Body of pancreas (tissue), 4 donors: ENCODE measurements around the gene NLRP3. TPM values are rescaled to one million over a fixed set of nuclear protein-coding genes. Genes with fewer than 3 reads are reported as not detected.

Source experiments
- ATAC-seq: fragments of 150-250 bp; one replicate; pipeline ENCODE4 v1.9.1; 2016
- DNase-seq, 4 donors: peaks; one replicate each; pipeline ENCODE4 v3.0.0-alpha.2; 2019
- H3K27ac ChIP-seq, 4 donors: fragments of 200-600 bp; sonication (generic); 1 replicate in 3 of 4; 2 replicates in 1 of 4; pipeline versions ENCODE4 v1.5.1 to v1.6.1; 2016 to 2019; ENCODE audit warnings: mild to moderate bottlenecking in 1 of 4, mixed read lengths in 1 of 4, moderate library complexity in 1 of 4
- H3K27me3 ChIP-seq, 2 donors: fragments of 200-600 bp; sonication (generic); one replicate each; pipeline ENCODE4 v1.6.0; 2016; ENCODE audit warnings: mild to moderate bottlenecking in 1 of 2
- H3K36me3 ChIP-seq, 2 donors: fragments of 200-600 bp; sonication (generic); replicated peaks in 1 of 2; 2 replicates each; pipeline ENCODE4 v1.5.1; 2016; ENCODE audit warnings: low read depth in 2 of 2; ENCODE audit not compliant: insufficient read depth in 1 of 2
- H3K4me1 ChIP-seq: fragments of 200-600 bp; sonication (generic); one replicate; pipeline ENCODE4 v1.6.0; 2016
- H3K4me3 ChIP-seq, 2 donors: fragments of 200-600 bp; sonication (generic); 1 replicate in 1 of 2; 2 replicates in 1 of 2; pipeline ENCODE4 v1.5.1; 2016 to 2019
- H3K9me3 ChIP-seq, 3 donors: fragments of 200-600 bp; sonication (generic); 1 replicate in 2 of 3; 2 replicates in 1 of 3; pipeline ENCODE4 v1.5.1; 2016
- CTCF ChIP-seq, 7 experiments: fragments of 450-650 bp in 4 of 7; fragments of 200-600 bp in 3 of 7; sonication (generic) in 3 of 7; IDR thresholded peaks; one replicate each; pipeline ENCODE4 v1.5.1; 2016 to 2019; ENCODE audit warnings: antibody characterized with exemption in 7 of 7
- POLR2A ChIP-seq, 3 donors: fragments of 450-650 bp; IDR thresholded peaks; one replicate each; pipeline ENCODE4 v1.6.1; 2016; ENCODE audit warnings: antibody characterized with exemption in 3 of 3, mild to moderate bottlenecking in 2 of 3
- WGBS, 2 donors: methylation state at CpG; one replicate each; pipeline ENCODE4 v1.1.5; 2017; 5-methylcytosine and 5-hydroxymethylcytosine counted together
- intact Hi-C: fragments of 100-400 bp; cut with DNase I; formaldehyde crosslinking; loops from one replicate; pipeline ENCODE4 v1.15.1; 2023
- total RNA-seq, 2 donors: library from RNA; depleted of rRNA; stranded (reverse); fragments of >200 nt; gene quantifications; one replicate each; pipeline ENCODE4 v1.1.0, GENCODE V29; 2016

Gene NLRP3
- total RNA-seq, 2 donors from 2014 or later = 0.26 to 1.6 TPM

- H3K9me3 ChIP-seq = no peaks in the 10 kb centered on the region
- no peak overlapping the region for H3K4me3 ChIP-seq
- no peaks in the 10 kb centered on the region for H3K36me3 ChIP-seq
- no peak for TF ChIP-seq CTCF (IDR thresholded peaks at IDR 0.05)
- no peak for TF ChIP-seq POLR2A (IDR thresholded peaks at IDR 0.05)
- no peak for DNase-seq
- ATAC-seq = no peak
- peaks cover 4% of the 10 kb centered on the region for H3K4me1 ChIP-seq
- no peak overlapping the region for H3K27ac ChIP-seq
- WGBS, 2 donors = 9 to 13% methylated on average over 4 of the region's 4 CpGs
- no peaks in the 10 kb centered on the region for H3K27me3 ChIP-seq
- intact Hi-C loops = no loop called here
Measured at GRCh38 chr1:247453245-247453644, 37.3 kb downstream of the NLRP3 start.

GRCh38 chr1:247453997-247454396, 38.0 kb downstream of the NLRP3 start:
- DNase-seq = no peak
- Histone ChIP-seq H3K4me1 (no peaks in the 10 kb centered on the region), H3K4me3 (no peak overlapping the region), H3K27me3 (no peaks in the 10 kb centered on the region), H3K27ac (no peak overlapping the region), H3K9me3 (no peaks in the 10 kb centered on the region), H3K36me3 (no peaks in the 10 kb centered on the region)
- TF ChIP-seq POLR2A (IDR thresholded peaks at IDR 0.05) = no peak
- TF ChIP-seq CTCF (IDR thresholded peaks at IDR 0.05) = no peak
- ATAC-seq = no peak
- intact Hi-C loops = no loop called here
- 59 to 62% methylated on average over 11 of the region's 11 CpGs for WGBS, 2 donors

GRCh38 chr1:247456021-247456420, 40.0 kb downstream of the NLRP3 start:
- Histone ChIP-seq H3K36me3 (no peaks in the 10 kb centered on the region), H3K4me3 (no peak overlapping the region), H3K27ac (no peak overlapping the region), H3K4me1 (no peaks in the 10 kb centered on the region), H3K27me3 (no peaks in the 10 kb centered on the region), H3K9me3 (no peaks in the 10 kb centered on the region)
- ATAC-seq (no peak), DNase-seq (no peak)
- intact Hi-C loops = no loop called here
- no peak for TF ChIP-seq CTCF (IDR thresholded peaks at IDR 0.05)
- no peak for TF ChIP-seq POLR2A (IDR thresholded peaks at IDR 0.05)
- 32% methylated on average over 4 of the region's 4 CpGs for WGBS, 2 donors

GRCh38 chr1:247456914-247457639, 41.1 kb downstream of the NLRP3 start:
- TF ChIP-seq CTCF (IDR thresholded peaks at IDR 0.05) (no peak), POLR2A (IDR thresholded peaks at IDR 0.05) (no peak)

GRCh38 chr1:247459507-247459906, 43.5 kb downstream of the NLRP3 start:
- Histone ChIP-seq H3K4me3 (no peak overlapping the region), H3K27ac (no peak overlapping the region), H3K36me3 (no peaks in the 10 kb centered on the region), H3K9me3 (no peaks in the 10 kb centered on the region), H3K27me3 (no peaks in the 10 kb centered on the region), H3K4me1 (no peaks in the 10 kb centered on the region)
- intact Hi-C loops = no loop called here
- no peak for DNase-seq
- TF ChIP-seq CTCF (IDR thresholded peaks at IDR 0.05) = no peak
- TF ChIP-seq POLR2A (IDR thresholded peaks at IDR 0.05) = no peak
- no peak for ATAC-seq
- WGBS, 2 donors = 73% methylated on average over 7 of the region's 7 CpGs

More at GRCh38 chr1:247456914-247457639, 41.1 kb downstream of the NLRP3 start:
- Histone ChIP-seq H3K27me3 (no peaks in the 10 kb centered on the region), H3K4me3 (no peak overlapping the region), H3K27ac (no peak overlapping the region), H3K4me1 (no peaks in the 10 kb centered on the region), H3K36me3 (no peaks in the 10 kb centered on the region), H3K9me3 (no peaks in the 10 kb centered on the region)
- DNase-seq (peak in 1 of 4 donors; percentile 48), ATAC-seq (no peak)
- intact Hi-C loops = no loop called here
- 52 to 56% methylated on average over 16 of the region's 16 CpGs for WGBS, 2 donors
